Endothelial cell of umbilical vein (primary cell): Measurements from ENCODE around the gene PLA2G2E. TPM values are rescaled to one million over a fixed set of nuclear protein-coding genes. Genes with fewer than 3 reads are reported as not detected.

Experiments used
- BruUV-seq: library from RNA; stranded (reverse); fragments of 400-500 nt; replicated peaks from 2 replicates; lab custom pipeline; 2021; lab: Mats Ljungman, UMichigan
- CTCF ChIA-PET: fragments of 300-600, 350-600 bp; sonication (Branson Sonifier 250); formaldehyde crosslinking; loops from one replicate; lab custom pipeline; 2021; ENCODE audit warnings: antibody characterized with exemption, inconsistent platforms; lab: Charles Lee
- POLR2A ChIA-PET: fragments of 300-600, 350-600 bp; sonication (Branson Sonifier 250); formaldehyde crosslinking; loops from one replicate; lab custom pipeline; 2021; ENCODE audit warnings: antibody characterized with exemption, inconsistent platforms; lab: Charles Lee
- DNase-seq: peaks from one replicate; pipeline ENCODE4 v3.0.0-alpha.2; 2011; ENCODE audit warnings: low read depth, low spot score
- FAIRE-seq: peaks from 2 replicates; lab custom pipeline; 2011; peaks lifted over from hg19 to GRCh38; lab: Jason Lieb, UNC
- H2AFZ ChIP-seq: 2 replicates; pipeline ENCODE4 v1.6.0; 2012; ENCODE audit warnings: low read depth, low read length, control low read depth, inconsistent platforms
- H3K27ac ChIP-seq: 2 replicates; pipeline ENCODE4 v1.5.1; 2011; ENCODE audit warnings: low read depth, mild to moderate bottlenecking, control low read depth, low read length, moderate library complexity; ENCODE audit not compliant: insufficient read depth
- H3K27me3 ChIP-seq, 2 experiments: 2 replicates each; pipeline versions ENCODE4 v1.6.0 to v1.6.1; 2011; ENCODE audit warnings: low read length in 2 of 2, mixed read lengths in 1 of 2; ENCODE audit not compliant: control insufficient read depth in 2 of 2, insufficient read depth in 2 of 2
- H3K36me3 ChIP-seq, 2 experiments: 2 replicates in 1 of 2; 3 replicates in 1 of 2; pipeline ENCODE4 v1.5.1; 2011; ENCODE audit warnings: low read length in 2 of 2, mild to moderate bottlenecking in 1 of 2, moderate library complexity in 1 of 2; ENCODE audit not compliant: control insufficient read depth in 2 of 2, insufficient read depth in 2 of 2; ENCODE audit errors: extremely low read depth in 1 of 2
- H3K4me1 ChIP-seq: 3 replicates; pipeline ENCODE4 v1.5.1; 2011; ENCODE audit warnings: mild to moderate bottlenecking, low read length; ENCODE audit not compliant: control insufficient read depth, insufficient read depth; ENCODE audit errors: extremely low read depth
- H3K4me2 ChIP-seq: 2 replicates; pipeline ENCODE4 v1.6.1; 2011; ENCODE audit warnings: low read length, control low read depth, mixed read lengths; ENCODE audit not compliant: insufficient read depth
- H3K4me3 ChIP-seq, 3 experiments: fragments of 200-600 bp in 1 of 3; sonication (generic), shearing (Covaris generic) in 1 of 3; replicated peaks in 1 of 3; 2 replicates each; pipeline ENCODE4 v1.5.1; 2011 to 2016; ENCODE audit warnings: control low read depth in 3 of 3, low read length in 3 of 3, mild to moderate bottlenecking in 2 of 3, inconsistent platforms in 1 of 3, low read depth in 1 of 3, moderate library complexity in 1 of 3; ENCODE audit not compliant: insufficient read depth in 1 of 3
- H3K79me2 ChIP-seq: 2 replicates; pipeline ENCODE4 v1.6.0; 2012; ENCODE audit warnings: low read length, inconsistent platforms; ENCODE audit not compliant: control insufficient read depth, insufficient read depth
- H3K9ac ChIP-seq: replicated peaks from 2 replicates; pipeline ENCODE3; 2011; ENCODE audit warnings: low read length, control low read depth; ENCODE audit not compliant: insufficient read depth; ENCODE audit errors: extremely low read depth
- H3K9me1 ChIP-seq: replicated peaks from 3 replicates; pipeline ENCODE4 v1.6.0; 2011; ENCODE audit warnings: mild to moderate bottlenecking, low read length; ENCODE audit not compliant: control insufficient read depth, insufficient read depth; ENCODE audit errors: extremely low read depth
- H3K9me3 ChIP-seq: replicated peaks from 2 replicates; pipeline ENCODE4 v1.5.1; 2012; ENCODE audit warnings: low read length, inconsistent platforms; ENCODE audit not compliant: control insufficient read depth, insufficient read depth
- H4K20me1 ChIP-seq: replicated peaks from 2 replicates; pipeline ENCODE3; 2011; ENCODE audit warnings: mild to moderate bottlenecking, low read length; ENCODE audit not compliant: control insufficient read depth, insufficient read depth; ENCODE audit errors: extremely low read depth
- CTCF ChIP-seq, 2 donors: IDR thresholded peaks; 1 replicate in 1 of 2; 2 replicates in 1 of 2; pipeline ENCODE4 v1.5.1; 2011; ENCODE audit warnings: low read length in 2 of 2, mild to moderate bottlenecking in 2 of 2, moderate library complexity in 2 of 2, control low read depth in 1 of 2, inconsistent platforms in 1 of 2, low read depth in 1 of 2; ENCODE audit not compliant: insufficient read depth in 1 of 2; ENCODE audit errors: extremely low read depth in 1 of 2
- EZH2 ChIP-seq: IDR thresholded peaks from 2 replicates; pipeline ENCODE4 v1.6.1; 2012; ENCODE audit warnings: borderline replicate concordance, low read depth, mild to moderate bottlenecking, moderate library complexity, low read length, inconsistent platforms; ENCODE audit not compliant: severe bottlenecking
- FOS ChIP-seq: IDR thresholded peaks from 2 replicates; pipeline ENCODE4 v1.6.1; 2011; ENCODE audit warnings: mild to moderate bottlenecking, low read length, moderate library complexity, borderline replicate concordance; ENCODE audit not compliant: insufficient read depth
- GATA2 ChIP-seq: IDR thresholded peaks from 2 replicates; pipeline ENCODE4 v1.7.0; 2011; ENCODE audit warnings: low read depth, mild to moderate bottlenecking, moderate library complexity, mixed read lengths, low read length; ENCODE audit not compliant: insufficient read length, insufficient read depth
- JUN ChIP-seq: IDR thresholded peaks from 2 replicates; pipeline ENCODE4 v1.6.1; 2011; ENCODE audit warnings: borderline replicate concordance, low read depth; ENCODE audit not compliant: insufficient read length, insufficient read depth
- MYC ChIP-seq: IDR thresholded peaks from one replicate; pipeline ENCODE4 v1.6.1; 2011; ENCODE audit warnings: mild to moderate bottlenecking, low read depth, low read length
- POLR2A ChIP-seq: IDR thresholded peaks from 2 replicates; pipeline ENCODE4 v1.6.1; 2012; ENCODE audit warnings: low read depth, mild to moderate bottlenecking, control low read depth, low read length
- dilution Hi-C: fragments of 300-500 bp; cut with MboI; formaldehyde crosslinking; loops from one replicate; pipeline ENCODE4 v1.15.0; 2019; ENCODE audit warnings: low sequenced_read_pairs; ENCODE audit not compliant: extremely low pct_ligation_motif_present
- intact Hi-C: fragments of 100-400 bp; cut with micrococcal nuclease; formaldehyde crosslinking; loops from one replicate; pipeline ENCODE4 v1.10.0; 2022
- polyA plus RNA-seq, 4 experiments: library from polyadenylated mRNA; depleted of rRNA in 3 of 4; stranded (reverse) in 3 of 4; unstranded in 1 of 4; fragments of >200 nt; gene quantifications; 2 replicates each; pipeline versions ENCODE4 v1.2.1 to v1.2.3, GENCODE V29; 2011 to 2012; ENCODE audit warnings: missing spikeins in 1 of 4
- total RNA-seq: library from RNA; stranded (reverse); gene quantifications from 2 replicates; pipeline ENCODE4 v1.2.3, GENCODE V29; 2021

Gene PLA2G2E
- total and polyA plus RNA-seq, 2 donors (not counting 3 experiments of a cell fraction or from before 2014, with no cell fraction given), result not detected

GRCh38 chr1:19940486-19941205 lies 17.2 kb upstream of the PLA2G2E start:
- H3K9me3 ChIP-seq, result no peaks in the 10 kb centered on the region
- FAIRE-seq (no peak), DNase-seq (no peak)
- intact Hi-C loops, result no loop called here
- ChIA-PET POLR2A (no interaction called here), CTCF (interaction anchor here (0.5 kb wide), 1 partner anchor 401 kb away, joined by 3 read pairs; no protein-coding TSS in a partner anchor)
- H3K9ac ChIP-seq, result no peak overlapping the region
- H2AFZ ChIP-seq, result no peak overlapping the region
- TF ChIP-seq CTCF (IDR thresholded peaks at IDR 0.05; ENCODE audit: extremely low read depth in 1 of 2, insufficient read depth in 1 of 2, low read depth in 1 of 2, low read length in 2 of 2) (no peak), FOS (no peak), JUN (no peak), GATA2 (no peak), POLR2A (no peak), MYC (no peak), EZH2 (no peak)
- no peaks in the 10 kb centered on the region for H3K27me3 ChIP-seq
- H4K20me1 ChIP-seq, result no peaks in the 10 kb centered on the region
- H3K79me2 ChIP-seq, result no peaks in the 10 kb centered on the region
- no peak overlapping the region for H3K4me3 ChIP-seq
- no peaks in the 10 kb centered on the region for H3K36me3 ChIP-seq
- H3K9me1 ChIP-seq, result no peaks in the 10 kb centered on the region
- dilution Hi-C loops, result no loop called here
- BruUV-seq, result no TSS peak
- no peak overlapping the region for H3K4me2 ChIP-seq
- H3K27ac ChIP-seq, result no peak overlapping the region
- H3K4me1 ChIP-seq, result no peaks in the 10 kb centered on the region
